Gastroesophageal sphincter (tissue), 4 donors: ENCODE data around the gene OAS1. TPM values are rescaled to one million over a fixed set of nuclear protein-coding genes. Genes with fewer than 3 reads are reported as not detected.

Experiments used
- ATAC-seq: fragments of 150-250 bp; one replicate; pipeline ENCODE4 v1.9.1; 2016; ENCODE audit warnings: mild to moderate bottlenecking, moderate library complexity
- H3K27ac ChIP-seq, 4 donors: fragments of 200-600 bp; sonication (generic) in 3 of 4; 1 replicate in 3 of 4; 2 replicates in 1 of 4; pipeline ENCODE4 v1.5.1; 2016 to 2019
- H3K27me3 ChIP-seq: fragments of 200-600 bp; sonication (generic); one replicate; pipeline ENCODE4 v1.5.1; 2019
- H3K36me3 ChIP-seq, 2 donors: fragments of 200-600 bp; sonication (generic); one replicate each; pipeline ENCODE4 v1.5.1; 2019; ENCODE audit warnings: control low read depth in 1 of 2
- H3K4me1 ChIP-seq, 3 donors: fragments of 200-600 bp; sonication (generic); 1 replicate in 2 of 3; 2 replicates in 1 of 3; pipeline ENCODE4 v1.5.1; 2016 to 2019; ENCODE audit warnings: control low read depth in 2 of 3
- H3K4me3 ChIP-seq, 2 donors: fragments of 200-600 bp; sonication (generic); one replicate each; pipeline ENCODE4 v1.5.1; 2019; ENCODE audit warnings: mild to moderate bottlenecking in 1 of 2, moderate library complexity in 1 of 2
- H3K9me3 ChIP-seq, 3 donors: fragments of 200-600 bp; sonication (generic); one replicate each; pipeline ENCODE4 v1.5.1; 2017 to 2019; ENCODE audit warnings: control low read depth in 2 of 3
- EP300 ChIP-seq: sonication (generic); formaldehyde crosslinking; IDR thresholded peaks from one replicate; pipeline ENCODE4 v1.6.1; 2017; ENCODE audit warnings: antibody characterized with exemption, mild to moderate bottlenecking
- POLR2A ChIP-seq, 2 donors: fragments of 450-650 bp; IDR thresholded peaks; one replicate each; pipeline ENCODE4 v1.6.1; 2017; ENCODE audit warnings: antibody characterized with exemption in 2 of 2, mild to moderate bottlenecking in 2 of 2, moderate library complexity in 1 of 2
- POLR2AphosphoS5 ChIP-seq: sonication (generic); formaldehyde crosslinking; IDR thresholded peaks from one replicate; pipeline ENCODE4 v1.6.1; 2017; ENCODE audit warnings: antibody characterized with exemption
- WGBS, 2 donors: methylation state at CpG; one replicate each; pipeline ENCODE4 v1.1.5; 2018; ENCODE audit warnings: low coverage in 1 of 2; 5-methylcytosine and 5-hydroxymethylcytosine counted together
- total RNA-seq, 4 donors: library from RNA; depleted of rRNA; stranded (reverse); fragments of >200 nt; gene quantifications; one replicate each; pipeline ENCODE4 v1.1.0, GENCODE V29; 2016
- TF ChIP-seq, protein P1 (sequence below), 4 experiments: fragments of 200-600 bp in 2 of 4; fragments of 450-650 bp in 2 of 4; sonication (generic) in 1 of 4; IDR thresholded peaks; one replicate each; pipeline ENCODE4 v1.5.1; 2017 to 2019; ENCODE audit warnings: antibody characterized with exemption in 4 of 4, mild to moderate bottlenecking in 2 of 4, moderate library complexity in 2 of 4

OAS1 gene
- total RNA-seq, 4 donors from 2014 or later, result 4.8 to 17.0 (median 7.6) TPM

DNA sequence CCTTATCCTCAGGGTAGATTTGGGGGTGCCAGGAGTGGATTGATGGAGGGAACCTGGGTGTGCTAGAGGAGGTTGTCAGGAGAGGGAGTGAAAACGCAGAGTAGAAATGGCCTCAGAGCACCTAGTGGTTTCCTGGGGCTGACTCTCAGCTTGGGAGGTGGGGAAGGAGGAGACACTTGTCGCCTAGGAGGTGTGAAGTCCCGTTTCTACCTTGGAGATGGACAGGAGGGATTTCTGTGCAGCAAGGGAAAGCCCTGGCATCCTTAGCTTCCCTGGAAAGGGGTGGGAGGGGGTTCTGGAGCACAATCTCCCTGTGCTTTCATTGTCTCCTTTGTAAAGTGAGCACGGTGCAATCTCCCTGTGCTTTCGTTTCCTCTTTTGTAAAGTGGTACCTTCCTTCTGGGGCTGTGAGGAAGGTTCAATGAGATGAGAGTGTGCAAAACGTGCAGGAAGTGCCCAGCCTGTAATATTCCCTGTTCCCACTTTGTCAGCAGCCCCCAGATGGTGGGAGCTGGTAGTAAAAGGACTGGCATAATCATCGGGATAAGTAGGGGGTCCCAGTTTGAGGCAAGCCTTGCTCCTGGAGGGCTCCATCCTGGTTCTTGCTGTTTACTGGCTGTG, 33.1 kb downstream of the OAS1 start:
- Histone ChIP-seq H3K27me3 (no peaks in the 10 kb centered on the region), H3K9me3 (no peaks in the 10 kb centered on the region), H3K36me3 (peaks cover 0 to 25% of the 10 kb centered on the region in 2 donors), H3K4me1 (peaks cover 3 to 19% (median 9%) of the 10 kb centered on the region in 3 donors), H3K4me3 (peak overlapping the region in 1 of 2 donors; percentile 69), H3K27ac (no peak overlapping the region)
- 49 to 80% methylated on average over 2 to 7 of the region's 7 CpGs for whole genome bisulfite sequencing, 2 donors
- ATAC-seq, result no peak
- TF ChIP-seq EP300 (no peak), POLR2AphosphoS5 (no peak), POLR2A (IDR thresholded peaks at IDR 0.05) (no peak)
- TF ChIP-seq, protein P1, sequence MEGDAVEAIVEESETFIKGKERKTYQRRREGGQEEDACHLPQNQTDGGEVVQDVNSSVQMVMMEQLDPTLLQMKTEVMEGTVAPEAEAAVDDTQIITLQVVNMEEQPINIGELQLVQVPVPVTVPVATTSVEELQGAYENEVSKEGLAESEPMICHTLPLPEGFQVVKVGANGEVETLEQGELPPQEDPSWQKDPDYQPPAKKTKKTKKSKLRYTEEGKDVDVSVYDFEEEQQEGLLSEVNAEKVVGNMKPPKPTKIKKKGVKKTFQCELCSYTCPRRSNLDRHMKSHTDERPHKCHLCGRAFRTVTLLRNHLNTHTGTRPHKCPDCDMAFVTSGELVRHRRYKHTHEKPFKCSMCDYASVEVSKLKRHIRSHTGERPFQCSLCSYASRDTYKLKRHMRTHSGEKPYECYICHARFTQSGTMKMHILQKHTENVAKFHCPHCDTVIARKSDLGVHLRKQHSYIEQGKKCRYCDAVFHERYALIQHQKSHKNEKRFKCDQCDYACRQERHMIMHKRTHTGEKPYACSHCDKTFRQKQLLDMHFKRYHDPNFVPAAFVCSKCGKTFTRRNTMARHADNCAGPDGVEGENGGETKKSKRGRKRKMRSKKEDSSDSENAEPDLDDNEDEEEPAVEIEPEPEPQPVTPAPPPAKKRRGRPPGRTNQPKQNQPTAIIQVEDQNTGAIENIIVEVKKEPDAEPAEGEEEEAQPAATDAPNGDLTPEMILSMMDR (IDR thresholded peaks at IDR 0.05), result no peak

DNA sequence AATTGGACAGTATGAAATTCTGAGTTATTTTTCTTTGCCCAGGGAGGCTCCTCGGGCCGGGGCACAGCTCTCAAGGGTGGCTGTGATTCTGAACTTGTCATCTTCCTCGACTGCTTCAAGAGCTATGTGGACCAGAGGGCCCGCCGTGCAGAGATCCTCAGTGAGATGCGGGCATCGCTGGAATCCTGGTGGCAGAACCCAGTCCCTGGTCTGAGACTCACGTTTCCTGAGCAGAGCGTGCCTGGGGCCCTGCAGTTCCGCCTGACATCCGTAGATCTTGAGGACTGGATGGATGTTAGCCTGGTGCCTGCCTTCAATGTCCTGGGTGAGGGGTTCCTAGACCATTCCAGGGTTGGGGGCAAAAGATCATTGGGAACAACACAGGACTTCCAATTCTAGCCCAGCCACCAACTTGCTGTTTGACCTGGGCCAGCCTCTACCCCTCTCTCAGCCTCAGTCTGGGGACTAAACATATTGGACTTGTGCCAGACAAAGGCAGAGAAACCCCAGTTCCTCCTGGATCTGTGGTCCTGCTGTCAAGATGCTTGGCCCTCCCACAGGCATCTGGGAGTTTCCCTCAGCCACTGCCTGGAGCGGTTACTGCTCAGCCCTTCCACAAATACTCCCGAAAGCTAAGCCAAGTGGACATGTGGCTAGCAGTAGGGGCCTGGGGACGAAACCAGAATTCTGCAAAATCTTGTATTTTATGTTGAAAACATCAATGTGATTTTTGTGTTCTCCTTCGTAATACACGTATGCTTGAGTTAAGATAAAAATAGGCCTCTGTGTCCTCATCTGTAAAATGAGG, 35.0 kb downstream of the OAS1 start:
- H3K27me3 ChIP-seq, result no peaks in the 10 kb centered on the region
- H3K4me1 ChIP-seq, result peaks cover 3 to 19% (median 9%) of the 10 kb centered on the region in 3 donors
- no peaks in the 10 kb centered on the region for H3K9me3 ChIP-seq
- 75 to 76% methylated on average over 3 to 5 of the region's 16 CpGs for WGBS, 2 donors
- TF ChIP-seq, protein P1 (IDR thresholded peaks at IDR 0.05), result no peak
- H3K4me3 ChIP-seq, result no peak overlapping the region
- peaks cover 0 to 41% of the 10 kb centered on the region in 2 donors for H3K36me3 ChIP-seq
- no peak overlapping the region for H3K27ac ChIP-seq
- ATAC-seq, result no peak

DNA sequence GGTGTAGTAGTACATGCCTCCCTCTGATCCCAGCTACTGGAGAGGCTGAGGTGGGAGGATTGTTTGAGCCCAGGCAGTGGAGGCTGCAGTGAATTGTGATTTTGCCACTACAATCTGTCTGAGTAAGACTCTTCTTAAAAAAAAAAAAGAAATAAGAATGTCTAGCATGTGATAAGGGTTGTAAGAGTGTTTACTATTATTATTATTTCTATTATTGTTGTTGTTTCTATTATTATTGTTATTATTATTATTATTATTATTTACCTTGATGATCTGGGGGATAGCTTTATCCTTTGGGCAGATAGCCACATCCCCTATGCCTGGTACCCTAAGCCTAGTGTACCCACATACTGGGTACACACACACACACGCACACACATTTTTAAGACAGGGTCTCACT, 35.8 kb downstream of the OAS1 start:
- Histone ChIP-seq H3K27me3 (no peaks in the 10 kb centered on the region), H3K27ac (no peak overlapping the region), H3K4me3 (no peak overlapping the region), H3K4me1 (peaks cover 3 to 19% (median 9%) of the 10 kb centered on the region in 3 donors), H3K36me3 (peaks cover 0 to 50% of the 10 kb centered on the region in 2 donors), H3K9me3 (no peaks in the 10 kb centered on the region)
- 100% methylated on average over 1 of the region's 1 CpG; no CpG with 5 or more reads in 1 of the 2 donors for WGBS, 2 donors
- TF ChIP-seq POLR2A (IDR thresholded peaks at IDR 0.05), result no peak
- TF ChIP-seq, protein P1 (IDR thresholded peaks at IDR 0.05), result no peak
- TF ChIP-seq EP300, result no peak
- no peak for TF ChIP-seq POLR2AphosphoS5
- no peak for ATAC-seq

DNA sequence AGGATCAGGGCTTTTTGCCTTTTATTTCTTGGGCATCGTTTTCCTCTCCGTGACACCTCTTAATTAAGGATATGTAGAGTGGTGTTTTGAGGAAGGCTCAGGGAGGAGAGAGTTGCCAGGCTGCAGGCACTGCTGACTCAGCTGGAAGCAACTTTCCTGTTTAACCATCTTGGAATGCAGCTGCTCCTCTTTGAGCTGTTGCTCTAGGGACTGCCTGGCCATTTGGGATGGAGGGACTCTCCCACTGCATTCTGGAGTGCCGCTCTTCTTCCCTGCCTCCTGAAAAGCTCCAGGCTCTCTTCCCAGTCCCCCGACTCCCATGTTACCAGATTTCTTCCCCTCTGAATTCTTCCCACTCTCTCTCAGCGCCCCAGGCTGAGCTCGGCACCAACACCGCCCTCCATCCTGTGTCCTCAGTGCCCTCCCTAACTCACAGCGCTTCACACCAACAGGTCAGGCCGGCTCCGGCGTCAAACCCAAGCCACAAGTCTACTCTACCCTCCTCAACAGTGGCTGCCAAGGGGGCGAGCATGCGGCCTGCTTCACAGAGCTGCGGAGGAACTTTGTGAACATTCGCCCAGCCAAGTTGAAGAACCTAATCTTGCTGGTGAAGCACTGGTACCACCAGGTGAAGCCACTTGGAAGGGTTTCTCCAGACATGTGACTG, 37.4 kb downstream of the OAS1 start:
- WGBS, 2 donors, result 81 to 94% methylated on average over 6 to 7 of the region's 15 CpGs
- no peak overlapping the region for H3K27ac ChIP-seq
- H3K4me3 ChIP-seq, result no peak overlapping the region
- H3K27me3 ChIP-seq, result no peaks in the 10 kb centered on the region
- no peak for ATAC-seq
- H3K4me1 ChIP-seq, result peaks cover 0 to 14% (median 5%) of the 10 kb centered on the region in 3 donors
- H3K9me3 ChIP-seq, result no peaks in the 10 kb centered on the region
- no peak for TF ChIP-seq POLR2AphosphoS5
- no peak for TF ChIP-seq EP300
- TF ChIP-seq, protein P1 (IDR thresholded peaks at IDR 0.05), result no peak
- peaks cover 0 to 66% of the 10 kb centered on the region in 2 donors for H3K36me3 ChIP-seq
